8988T (cell line): ENCODE data around the gene PPP1CB.
"Not testable (repeated sequence)": the region's sequence is repeated elsewhere in the genome, so short reads cannot be mapped to it uniquely, and the experiment has no call there.

Source experiments
- DNase-seq: peaks from one replicate; pipeline ENCODE4 v3.0.0; 2011

PPP1CB gene

DNA sequence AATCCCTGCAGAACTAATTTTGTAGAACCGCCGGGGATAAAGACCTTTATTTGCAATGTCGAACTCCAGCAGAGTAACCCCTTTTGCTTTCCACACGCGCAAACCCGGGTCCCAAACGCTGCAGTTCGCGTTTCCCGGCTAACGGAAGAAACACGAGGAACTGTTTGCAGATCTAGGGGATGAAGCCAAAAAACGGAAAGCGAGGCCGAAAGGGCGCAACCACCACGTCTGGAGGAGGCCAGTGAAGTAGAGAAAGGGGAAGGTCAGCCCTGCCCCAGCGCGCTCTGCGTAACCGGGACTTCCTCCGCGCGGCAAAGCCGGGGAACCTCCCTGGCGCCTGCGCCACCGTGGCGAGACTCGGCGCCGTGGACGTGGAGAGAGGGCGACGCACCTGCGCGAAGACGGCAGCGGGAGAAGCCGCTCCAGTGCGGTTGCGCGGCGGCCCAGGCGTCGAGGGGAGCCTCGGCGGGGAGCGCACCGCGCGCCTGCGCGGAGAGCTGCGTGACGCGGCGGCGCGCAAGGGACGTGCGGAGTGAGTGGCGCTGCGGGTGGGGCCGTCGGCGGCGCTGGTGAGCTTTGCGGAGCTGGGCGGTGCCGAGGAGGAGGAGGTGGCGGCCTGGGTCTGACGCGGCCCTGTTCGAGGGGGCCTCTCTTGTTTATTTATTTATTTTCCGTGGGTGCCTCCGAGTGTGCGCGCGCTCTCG, at the start of gene PPP1CB:
Gene PPP1CB, plus strand, starts transcription at position 579 of the 704 bp plus-strand sequence. CDS start 295 bp downstream, outside the sequence.
- DNase-seq = peak; percentile 81

DNA sequence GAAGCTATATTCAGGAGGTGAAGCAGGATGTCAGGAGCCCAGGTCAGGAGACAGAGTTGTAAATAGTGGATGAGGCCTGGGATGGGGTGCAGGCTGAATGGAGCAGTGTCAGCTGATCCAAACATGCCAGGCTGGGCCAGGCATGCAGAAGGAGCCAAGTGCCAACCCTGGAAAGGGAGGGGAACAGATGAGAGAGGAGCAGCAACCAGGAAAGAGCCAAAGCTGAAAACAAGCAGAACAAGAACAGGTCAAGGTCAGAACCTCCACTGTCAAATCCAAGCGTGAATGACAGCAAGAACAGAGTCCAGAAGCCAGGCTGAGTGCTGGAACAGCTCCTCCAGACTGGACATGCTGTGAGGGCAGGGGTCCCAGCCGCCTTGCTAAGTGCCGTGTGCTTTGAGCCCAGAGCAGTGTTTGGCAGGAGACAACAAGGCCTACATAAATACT, 49.2 kb upstream of the PPP1CB start:
- no peak for DNase-seq

DNA sequence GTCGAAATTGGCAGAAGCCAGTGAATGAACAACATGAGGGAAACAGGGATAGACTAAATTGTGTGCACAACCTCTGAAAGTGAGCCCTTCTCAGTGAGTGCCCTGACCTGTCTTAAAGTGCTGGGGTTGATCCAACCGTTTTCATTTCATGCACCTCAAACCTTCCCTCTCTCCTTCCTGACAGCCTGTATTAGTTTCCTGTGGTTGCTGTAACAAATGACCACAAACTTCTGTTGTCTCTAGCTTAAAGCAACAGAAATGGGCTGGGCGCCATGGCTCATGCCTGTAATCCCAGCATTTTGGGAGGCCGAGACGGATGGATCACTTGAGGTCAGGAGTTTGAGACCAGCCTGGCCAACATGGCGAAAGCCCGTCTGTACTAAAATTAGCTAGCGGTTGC, 48.8 kb upstream of the PPP1CB start:
- no peak for DNase-seq

DNA sequence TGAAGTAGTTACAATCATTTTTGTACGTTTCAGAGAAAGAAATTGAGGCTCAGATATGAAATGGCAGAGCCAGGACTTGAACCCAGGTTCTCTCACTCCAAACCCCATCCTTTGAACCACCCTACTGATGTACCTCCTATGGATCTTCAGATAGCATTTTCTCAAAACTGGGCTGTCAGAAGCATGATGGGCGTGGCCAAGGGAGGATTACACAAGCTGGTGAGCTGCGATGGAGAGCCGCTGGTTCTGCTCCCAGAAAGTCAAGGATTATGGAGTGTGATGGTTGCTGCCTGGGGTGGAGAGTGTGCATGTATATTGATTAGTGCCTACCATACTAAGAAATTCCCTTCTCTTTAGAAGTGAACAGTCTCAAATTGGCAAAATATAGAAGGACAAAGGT, 47.0 kb upstream of the PPP1CB start:
- no peak for DNase-seq

DNA sequence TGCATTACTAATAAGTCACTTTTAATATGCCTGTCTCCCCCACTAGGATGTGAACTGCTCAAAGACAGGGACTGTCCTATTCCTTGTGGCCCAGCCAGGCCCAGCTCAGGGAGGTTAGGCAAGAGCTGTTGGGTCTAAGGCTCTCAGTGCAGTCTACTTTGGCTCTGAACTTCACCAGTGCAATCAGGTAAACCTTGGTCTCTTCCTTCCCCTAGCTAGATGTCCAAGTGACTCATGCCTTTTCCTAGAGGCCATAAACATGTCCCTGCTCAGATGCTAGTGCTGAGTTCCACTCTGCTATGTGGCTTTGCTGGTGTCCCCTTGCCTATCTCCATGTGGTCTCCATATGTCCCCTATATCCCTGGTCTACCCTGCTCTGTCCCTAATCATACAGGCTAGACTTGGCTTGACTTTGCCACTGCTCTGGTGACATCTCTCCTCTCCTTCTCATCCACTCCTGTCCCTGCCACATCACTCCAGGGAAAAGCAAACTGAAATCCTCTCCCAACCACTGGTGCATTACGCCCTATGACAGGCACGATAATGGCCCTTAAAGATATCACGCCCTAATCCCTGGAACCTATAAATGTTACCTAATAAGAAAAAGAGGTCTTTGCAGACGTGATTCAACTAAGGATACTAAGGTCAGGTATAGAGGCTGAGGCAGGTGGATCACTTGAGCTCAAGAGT, 45.7 kb upstream of the PPP1CB start:
- no peak for DNase-seq

DNA sequence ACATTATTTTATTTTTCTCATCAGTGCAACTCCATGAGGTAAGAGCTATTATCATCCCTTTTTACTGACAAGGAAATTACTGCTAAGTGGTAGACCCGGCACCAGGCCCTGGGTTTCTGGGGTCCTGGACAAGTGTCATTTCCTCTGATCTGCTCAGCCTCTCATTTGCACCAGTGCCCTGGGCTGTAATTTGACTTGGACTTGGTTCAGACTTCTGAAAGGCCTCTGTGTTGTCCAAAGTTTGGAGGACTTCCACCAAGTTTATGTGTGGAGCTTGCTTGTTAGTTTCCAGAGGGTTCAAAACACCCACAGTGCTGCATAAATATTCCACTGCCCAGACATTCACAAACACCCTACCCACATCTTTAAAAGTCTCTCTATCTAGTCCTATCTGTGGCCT, 44.0 kb upstream of the PPP1CB start:
- DNase-seq = no peak

DNA sequence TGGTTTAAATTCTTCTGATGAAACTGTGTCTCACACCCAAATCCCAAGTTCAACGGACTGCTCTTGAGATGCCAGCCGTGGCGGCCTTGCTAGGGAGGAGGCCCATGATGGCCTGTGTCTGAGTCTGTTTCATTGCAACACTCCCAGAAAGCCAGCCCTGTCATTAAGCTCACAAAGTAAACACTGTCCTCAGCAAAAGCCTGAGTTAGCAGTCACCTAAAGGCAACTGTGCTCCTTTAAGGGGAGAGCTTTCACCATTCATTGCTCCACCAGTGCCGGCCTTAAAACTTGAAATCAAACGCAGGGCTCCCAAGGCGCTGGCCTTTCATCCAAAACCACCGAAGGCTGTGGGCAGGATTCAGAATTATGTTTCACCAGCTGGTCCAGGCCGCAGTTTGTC, 42.5 kb upstream of the PPP1CB start:
- no peak for DNase-seq

DNA sequence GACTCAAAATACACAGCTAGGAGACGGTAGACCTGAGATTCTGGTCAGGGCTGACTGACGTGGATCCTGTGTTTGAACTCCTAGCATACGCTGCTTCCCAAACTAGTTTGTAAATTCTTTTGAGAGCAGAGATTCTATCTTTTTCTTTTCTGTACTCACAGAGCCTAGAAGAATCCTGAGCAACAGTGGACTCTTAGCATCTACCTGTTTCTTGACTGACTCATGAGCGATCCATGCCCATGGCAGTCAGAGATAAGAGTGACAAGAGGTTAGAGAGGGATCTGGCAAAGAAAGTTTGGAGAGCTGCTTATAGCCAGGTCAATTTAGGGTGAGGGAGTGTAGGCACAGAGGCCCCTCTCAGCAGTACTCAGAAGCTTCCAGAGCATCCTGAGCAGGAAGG, 41.1 kb upstream of the PPP1CB start:
- DNase-seq = no peak

DNA sequence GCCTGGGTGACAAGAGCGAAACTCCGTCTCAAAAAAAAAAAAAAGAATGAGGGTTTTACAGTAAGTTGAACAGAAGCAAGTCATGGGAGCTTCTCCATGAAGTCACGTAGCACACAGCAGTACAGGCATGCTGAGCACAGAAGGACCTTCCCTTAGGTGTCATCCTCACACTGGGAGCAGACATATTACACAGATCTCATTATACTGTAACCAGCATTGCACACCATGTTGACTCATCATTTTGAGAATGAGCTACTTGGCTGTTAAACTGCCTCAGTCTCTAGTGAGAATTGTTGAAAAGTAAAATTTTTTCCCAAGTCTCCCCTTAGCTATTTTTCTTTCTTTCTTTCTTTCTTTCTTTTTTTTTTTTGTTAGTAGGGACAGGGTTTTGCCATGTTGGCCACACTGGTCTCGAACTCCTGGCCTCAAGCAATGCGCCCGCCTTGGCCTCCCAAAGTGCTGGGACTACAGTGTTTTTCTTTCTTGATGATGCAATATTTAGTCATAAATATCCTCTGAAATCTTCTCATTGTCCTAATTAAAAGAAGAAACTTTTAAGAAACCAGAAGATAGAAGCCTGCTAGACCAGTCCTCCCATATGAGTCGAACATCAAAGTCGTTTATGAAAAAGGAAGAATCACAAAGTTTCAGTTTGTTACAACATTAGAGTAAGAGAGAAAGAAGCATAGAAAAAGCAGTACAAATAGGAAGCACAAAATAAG, 37.9 kb upstream of the PPP1CB start:
- no peak for DNase-seq

DNA sequence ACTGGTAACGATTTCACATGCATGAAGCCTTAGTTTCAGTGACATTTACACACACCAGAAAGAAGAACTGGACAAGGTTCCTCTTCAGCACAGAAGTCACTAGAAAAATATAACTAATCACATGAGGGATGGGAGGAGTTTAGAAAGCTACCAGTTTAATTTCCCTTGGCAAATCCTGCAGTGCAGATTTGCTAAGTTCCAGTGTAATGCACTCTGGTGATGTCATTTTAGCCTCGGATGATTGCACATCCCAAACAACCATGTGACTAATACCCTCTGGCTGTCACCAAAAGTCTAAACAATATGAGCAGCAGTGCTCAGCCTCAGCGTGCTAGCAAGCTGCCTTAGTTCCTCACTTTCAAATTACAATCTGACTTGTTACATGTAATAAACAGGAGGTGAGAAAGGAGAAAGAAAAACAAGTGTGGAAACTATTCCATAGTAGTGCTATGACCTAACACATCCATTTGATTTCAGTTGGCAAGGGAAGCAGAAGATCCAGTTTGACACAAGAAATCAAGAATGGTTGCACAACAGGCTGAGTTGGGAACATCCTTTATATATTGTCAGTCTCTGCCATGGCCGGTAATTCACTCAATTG, 35.3 kb upstream of the PPP1CB start:
- DNase-seq = peak; percentile 23

DNA sequence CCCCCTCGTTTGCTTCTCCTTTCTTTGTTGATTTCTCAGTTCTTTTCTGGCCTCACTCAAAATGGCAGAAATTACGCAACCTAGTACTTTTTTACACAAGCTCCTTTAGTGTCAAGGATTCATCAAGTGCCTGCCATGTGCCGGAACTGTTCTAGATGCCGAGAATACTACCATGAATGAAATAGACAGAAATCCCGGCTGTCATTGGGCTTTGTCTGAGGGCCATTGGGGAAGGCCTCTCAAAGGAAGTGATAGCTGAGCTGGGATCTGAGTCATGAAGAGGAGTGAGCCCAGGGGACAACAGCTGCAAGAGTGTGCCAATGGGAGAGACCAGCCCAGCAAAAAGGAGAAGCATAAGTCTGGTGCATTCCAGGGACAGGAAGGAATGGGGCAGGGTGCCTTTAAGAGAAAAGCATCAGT, 34.3 kb upstream of the PPP1CB start:
- DNase-seq = no peak

DNA sequence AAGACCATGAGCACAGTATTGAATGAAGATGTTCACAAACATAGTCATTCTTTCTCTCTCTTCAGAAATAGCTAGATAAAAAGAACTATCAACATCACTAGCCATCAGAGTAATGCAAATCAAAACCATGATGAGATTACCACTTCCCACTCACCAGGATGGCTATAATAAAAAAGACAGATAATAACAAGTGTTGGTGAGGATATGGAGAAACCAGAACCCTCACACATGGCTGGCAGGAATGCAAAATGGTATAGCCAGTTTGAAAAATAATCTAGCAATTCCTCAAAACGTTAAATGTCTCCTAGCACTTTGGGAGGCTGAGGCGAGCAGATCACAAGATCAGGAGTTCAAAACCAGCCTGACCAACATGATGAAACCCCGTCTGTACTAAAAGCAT, 31.3 kb upstream of the PPP1CB start:
- DNase-seq = no peak

DNA sequence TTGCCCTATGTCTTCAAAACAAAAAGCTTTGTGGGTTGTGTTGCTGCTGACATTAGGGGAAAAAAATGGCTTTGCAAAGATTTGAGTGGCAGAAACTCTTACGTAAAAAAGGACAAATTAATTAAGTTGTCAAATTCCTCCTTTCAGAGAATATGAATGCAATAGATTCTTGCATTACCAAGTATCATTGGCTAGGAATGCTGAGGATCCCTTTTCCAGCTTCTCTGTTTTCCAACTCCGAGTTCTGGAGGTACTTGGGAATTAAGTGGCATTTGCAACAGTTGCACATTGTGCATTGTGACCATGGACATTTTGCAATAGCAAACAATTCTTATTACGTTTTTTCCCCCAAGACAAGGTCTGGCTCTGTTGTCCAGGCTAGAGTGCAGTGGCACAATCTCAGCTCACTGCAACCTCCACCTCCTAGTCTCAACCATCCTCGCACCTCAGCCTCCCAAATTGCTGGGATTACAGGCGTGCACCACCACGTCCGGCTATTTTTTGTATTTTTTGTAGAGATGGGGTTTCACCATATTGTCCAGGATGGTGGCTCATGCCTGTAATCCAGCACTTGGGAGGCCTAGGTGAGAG, 29.9 kb upstream of the PPP1CB start:
- no peak for DNase-seq

DNA sequence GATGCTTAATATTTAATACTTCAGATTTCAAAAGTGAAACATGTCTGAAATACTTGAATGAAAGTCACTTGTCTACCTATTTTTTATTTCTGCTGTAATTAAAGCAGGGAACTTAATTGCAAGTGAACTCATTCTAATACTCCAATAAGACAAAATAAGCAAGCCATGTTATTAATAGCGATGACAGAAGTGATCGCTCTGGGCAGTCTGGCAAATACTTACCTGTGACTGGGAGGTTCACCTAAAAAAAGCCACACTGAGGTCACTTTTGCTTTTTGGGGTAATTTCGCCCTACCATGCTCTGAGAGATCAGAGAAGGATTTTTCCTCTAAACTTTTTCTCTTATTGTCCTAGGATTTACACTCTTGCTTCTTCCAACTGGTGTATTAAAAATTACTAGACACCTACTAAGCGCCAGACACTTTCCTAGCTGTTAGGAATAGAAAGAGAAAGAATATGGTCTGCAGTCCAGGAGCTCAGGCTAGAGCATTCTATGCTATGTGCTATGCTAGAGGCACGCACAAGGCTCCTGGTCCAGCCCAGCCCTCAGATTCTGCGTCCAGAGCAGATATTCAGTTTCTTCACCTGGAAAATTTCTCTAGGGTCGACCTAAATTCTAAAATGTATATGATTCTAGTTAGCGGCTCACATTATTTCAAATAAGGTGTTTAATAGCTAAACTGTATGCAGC, 26.5 kb upstream of the PPP1CB start:
- no peak for DNase-seq

DNA sequence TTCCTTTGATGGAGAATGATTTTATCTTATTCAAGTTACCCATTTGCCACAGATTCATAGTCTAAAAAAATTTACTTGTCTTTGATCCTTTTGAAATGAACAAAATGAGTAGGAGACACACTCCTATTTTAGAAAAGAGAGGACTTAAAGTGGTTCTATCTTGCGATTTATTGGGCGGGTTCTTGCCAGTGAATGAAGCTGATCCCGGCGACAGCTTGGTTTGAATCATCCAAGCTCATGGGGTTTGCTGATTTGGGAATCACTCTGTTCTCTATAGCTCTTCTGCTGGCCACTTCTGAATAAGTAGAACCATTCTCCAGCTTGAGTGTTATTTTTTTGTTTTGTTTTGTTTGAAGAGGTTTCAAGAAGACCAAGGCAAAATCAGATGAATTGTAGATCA, 25.5 kb upstream of the PPP1CB start:
- no peak for DNase-seq

DNA sequence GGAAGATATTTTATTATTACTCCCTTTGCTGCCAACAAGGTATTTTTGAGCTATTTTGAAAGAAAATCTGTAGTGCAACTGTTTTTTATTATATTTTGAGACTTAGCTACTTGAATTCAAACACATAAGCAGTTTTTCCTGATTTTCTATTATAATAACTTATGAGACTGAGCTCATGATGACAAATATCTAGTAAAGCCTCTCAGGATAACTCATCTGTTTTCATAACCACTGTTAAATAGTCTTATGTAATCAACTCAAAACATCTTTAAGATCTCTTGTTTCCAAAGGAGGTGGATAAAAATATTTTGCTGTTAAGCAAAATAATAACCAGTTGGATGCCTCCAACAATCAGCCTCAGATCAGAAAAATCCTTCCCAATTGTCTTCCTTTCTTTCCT, 21.9 kb upstream of the PPP1CB start:
- DNase-seq = no peak

DNA sequence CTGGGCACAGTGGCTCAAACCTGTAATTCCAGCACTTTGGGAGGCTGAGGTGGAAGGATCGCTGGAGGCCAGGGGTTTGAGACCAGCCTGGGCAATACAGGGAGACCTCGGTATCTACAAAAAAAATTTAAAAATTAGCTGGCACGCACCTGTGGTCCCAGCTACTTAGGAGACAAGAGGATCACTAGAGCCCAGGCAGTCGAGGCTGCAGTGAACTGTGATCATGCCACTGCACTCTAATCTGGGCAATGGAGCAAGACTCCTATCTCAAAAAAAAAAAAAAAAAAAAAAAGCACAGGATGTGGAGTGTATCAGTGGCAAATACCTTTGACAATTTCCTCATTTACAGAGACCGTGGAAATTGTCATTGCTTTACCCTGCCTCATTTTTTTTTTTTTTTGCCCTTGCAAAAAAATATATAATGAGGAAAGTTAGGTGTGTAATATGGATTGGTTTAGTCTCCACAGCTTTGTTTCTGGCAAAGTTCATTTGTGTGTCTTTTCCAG, 20.9 kb upstream of the PPP1CB start:
- no peak for DNase-seq

DNA sequence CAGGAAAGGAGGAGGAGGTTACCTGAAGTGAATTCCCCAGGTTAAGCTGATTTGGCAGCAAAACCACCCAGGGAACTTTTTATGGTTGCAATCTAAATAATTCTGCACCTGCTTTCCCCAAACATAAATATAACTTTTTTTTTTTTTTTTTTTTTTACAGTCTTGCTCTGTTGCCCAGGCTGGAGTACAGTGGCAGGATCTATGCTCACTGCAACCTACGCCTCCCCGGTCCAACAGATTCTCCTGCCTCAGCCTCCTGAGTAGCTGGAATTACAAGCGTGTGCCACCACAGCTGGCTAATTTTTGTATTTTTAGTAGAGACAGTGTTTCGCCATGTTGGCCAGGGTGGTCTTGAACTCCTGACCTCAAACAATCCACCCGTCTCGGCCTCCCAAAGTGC, 16.1 kb upstream of the PPP1CB start:
- DNase-seq = no peak

DNA sequence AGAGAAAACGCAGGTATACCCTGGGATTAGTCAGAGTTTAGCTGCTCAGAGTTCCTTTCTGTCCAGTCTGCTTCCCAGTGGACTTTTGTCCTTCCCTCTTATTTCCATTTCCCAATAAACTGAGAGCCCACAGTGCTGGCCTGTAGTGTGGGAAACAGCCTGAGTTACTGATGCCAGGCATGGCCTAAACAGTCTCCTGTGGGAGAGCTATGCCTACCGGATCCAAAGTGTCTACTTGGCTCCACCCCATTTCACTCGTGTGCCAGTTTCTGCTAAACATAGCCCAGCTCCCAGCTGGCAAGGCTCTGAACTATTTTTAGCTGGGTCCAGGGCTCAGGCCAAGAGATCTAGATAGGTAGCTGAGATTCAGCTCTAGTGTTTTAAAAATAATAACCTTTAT, 15.6 kb upstream of the PPP1CB start:
- no peak for DNase-seq

DNA sequence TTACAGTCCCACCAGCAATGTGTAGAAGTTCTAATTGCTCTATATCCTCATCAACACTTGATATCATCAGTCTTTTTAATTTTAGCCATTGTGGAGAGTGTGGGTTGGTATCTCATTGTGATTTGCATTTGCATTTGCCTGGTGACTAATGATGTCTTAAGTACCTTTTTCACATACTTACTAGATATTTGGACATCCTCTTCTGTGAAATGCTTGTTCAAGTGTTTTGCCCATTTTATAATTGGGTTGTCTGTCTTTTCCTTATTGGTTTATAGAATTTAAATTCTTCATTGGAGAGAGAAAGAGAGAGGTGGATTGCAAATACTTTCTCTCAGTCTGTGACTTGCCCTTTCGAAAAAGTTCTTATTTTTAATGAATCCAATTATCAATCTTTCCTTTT, 14.0 kb upstream of the PPP1CB start:
- DNase-seq = no peak

DNA sequence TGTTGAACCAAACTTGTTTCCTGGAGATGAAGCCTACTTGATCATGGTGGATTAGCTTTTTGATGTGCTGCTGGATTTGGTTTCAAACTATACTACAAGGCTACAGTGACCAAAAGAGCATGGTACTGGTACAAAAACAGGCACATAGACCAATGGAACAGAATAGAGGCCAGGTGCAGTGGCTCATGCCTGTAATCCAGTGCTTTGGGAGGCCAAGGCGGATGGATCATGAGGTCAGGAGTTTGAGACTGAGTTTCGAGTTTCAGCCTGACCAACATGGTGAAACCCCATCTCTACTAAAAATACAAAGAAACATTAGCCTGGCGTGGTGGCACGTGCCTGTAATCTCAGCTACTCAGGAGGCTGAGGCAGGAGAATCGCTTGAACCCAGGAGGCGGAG, 9.0 kb upstream of the PPP1CB start:
- not testable (repeated sequence) for DNase-seq

DNA sequence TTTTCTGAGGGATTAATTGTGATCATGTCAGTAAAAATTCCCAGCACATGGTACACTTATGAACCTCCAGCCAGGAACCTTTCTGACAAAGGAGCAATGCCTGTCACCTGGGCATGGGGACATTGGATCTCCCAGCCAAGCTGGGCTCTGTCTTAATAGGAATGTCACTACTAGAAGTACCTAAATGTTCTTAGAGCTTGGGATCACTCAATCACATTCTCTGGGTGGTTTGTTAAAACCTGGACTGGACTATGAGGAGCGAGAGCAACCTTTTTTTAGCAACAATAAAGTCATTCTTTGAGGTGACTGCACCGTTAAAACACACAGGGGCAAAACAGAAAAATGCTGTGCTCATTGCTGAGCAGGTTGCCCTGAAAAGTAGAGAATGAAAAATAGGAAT, 6.4 kb upstream of the PPP1CB start:
- no peak for DNase-seq
